ENCODE results near the gene ISY1. TPM values are rescaled to one million over a fixed set of nuclear protein-coding genes. Genes with fewer than 3 reads are reported as not detected.
"Not testable (repeated sequence)": the region's sequence is repeated elsewhere in the genome, so short reads cannot be mapped to it uniquely, and the experiment has no call there.

ISY1 gene
- total and polyA plus RNA-seq, 4 donors: 23.1 to 39.6 (median 26.5) TPM

GRCh38 chr3:129139911-129140310, 21.0 kb downstream of the ISY1 start:
- H3K36me3 ChIP-seq (ENCODE audit: control insufficient read depth in 4 of 4, insufficient read depth in 4 of 4, low read length in 4 of 4): peaks cover 14 to 22% (median 17%) of the 10 kb centered on the region in 4 donors
- TF ChIP-seq, protein P1, sequence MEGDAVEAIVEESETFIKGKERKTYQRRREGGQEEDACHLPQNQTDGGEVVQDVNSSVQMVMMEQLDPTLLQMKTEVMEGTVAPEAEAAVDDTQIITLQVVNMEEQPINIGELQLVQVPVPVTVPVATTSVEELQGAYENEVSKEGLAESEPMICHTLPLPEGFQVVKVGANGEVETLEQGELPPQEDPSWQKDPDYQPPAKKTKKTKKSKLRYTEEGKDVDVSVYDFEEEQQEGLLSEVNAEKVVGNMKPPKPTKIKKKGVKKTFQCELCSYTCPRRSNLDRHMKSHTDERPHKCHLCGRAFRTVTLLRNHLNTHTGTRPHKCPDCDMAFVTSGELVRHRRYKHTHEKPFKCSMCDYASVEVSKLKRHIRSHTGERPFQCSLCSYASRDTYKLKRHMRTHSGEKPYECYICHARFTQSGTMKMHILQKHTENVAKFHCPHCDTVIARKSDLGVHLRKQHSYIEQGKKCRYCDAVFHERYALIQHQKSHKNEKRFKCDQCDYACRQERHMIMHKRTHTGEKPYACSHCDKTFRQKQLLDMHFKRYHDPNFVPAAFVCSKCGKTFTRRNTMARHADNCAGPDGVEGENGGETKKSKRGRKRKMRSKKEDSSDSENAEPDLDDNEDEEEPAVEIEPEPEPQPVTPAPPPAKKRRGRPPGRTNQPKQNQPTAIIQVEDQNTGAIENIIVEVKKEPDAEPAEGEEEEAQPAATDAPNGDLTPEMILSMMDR (IDR thresholded peaks at IDR 0.05; ENCODE audit: control extremely low read depth, extremely low read depth): no peak
- DNase-seq: no peak
- H3K9me3 ChIP-seq (ENCODE audit: control insufficient read depth in 4 of 4, insufficient read depth in 3 of 4, low read length in 3 of 4): no peaks in the 10 kb centered on the region
- H3K27me3 ChIP-seq (ENCODE audit: control insufficient read depth in 3 of 3, insufficient read depth in 3 of 3, low read length in 2 of 3): no peaks in the 10 kb centered on the region
- no peak for ATAC-seq (ENCODE audit: insufficient read depth, low FRiP score)
- H3K9ac ChIP-seq (ENCODE audit: insufficient read depth in 1 of 2, low read length in 2 of 2): no peak overlapping the region
- H3K4me1 ChIP-seq (ENCODE audit: control insufficient read depth in 5 of 5, insufficient read depth in 5 of 5, low read length in 5 of 5): no peaks in the 10 kb centered on the region
- no peak overlapping the region for H3K27ac ChIP-seq (ENCODE audit: low read depth in 1 of 2, low read length in 1 of 2)
- WGBS, 2 donors: 62 to 79% methylated on average over 1 of the region's 1 CpG
- no peak overlapping the region for H3K4me3 ChIP-seq

GRCh38 chr3:129136275-129136674, 24.6 kb downstream of the ISY1 start:
- H3K9me3 ChIP-seq (ENCODE audit: control insufficient read depth in 4 of 4, insufficient read depth in 3 of 4, low read length in 3 of 4); H3K27ac ChIP-seq (ENCODE audit: low read depth in 1 of 2, low read length in 1 of 2); H3K4me3 ChIP-seq; ATAC-seq (ENCODE audit: insufficient read depth, low FRiP score); H3K27me3 ChIP-seq (ENCODE audit: control insufficient read depth in 3 of 3, insufficient read depth in 3 of 3, low read length in 2 of 3); H3K9ac ChIP-seq (ENCODE audit: insufficient read depth in 1 of 2, low read length in 2 of 2); H3K4me1 ChIP-seq (ENCODE audit: control insufficient read depth in 5 of 5, insufficient read depth in 5 of 5, low read length in 5 of 5); DNase-seq: not testable (repeated sequence)
- 88 to 94% methylated on average over 10 of the region's 10 CpGs for WGBS, 2 donors
- H3K36me3 ChIP-seq (ENCODE audit: control insufficient read depth in 4 of 4, insufficient read depth in 4 of 4, low read length in 4 of 4): peaks cover 28 to 43% (median 32%) of the 10 kb centered on the region in 4 donors

- TF ChIP-seq, protein P1 (IDR thresholded peaks at IDR 0.05; ENCODE audit: control extremely low read depth, extremely low read depth): no peak
- no peak for ATAC-seq (ENCODE audit: insufficient read depth, low FRiP score)
- Histone ChIP-seq H3K27ac (ENCODE audit: low read depth in 1 of 2, low read length in 1 of 2) (no peak overlapping the region), H3K36me3 (ENCODE audit: control insufficient read depth in 4 of 4, insufficient read depth in 4 of 4, low read length in 4 of 4) (peaks cover 30 to 59% (median 42%) of the 10 kb centered on the region in 4 donors), H3K9me3 (ENCODE audit: control insufficient read depth in 4 of 4, insufficient read depth in 3 of 4, low read length in 3 of 4) (no peaks in the 10 kb centered on the region), H3K9ac (ENCODE audit: insufficient read depth in 1 of 2, low read length in 2 of 2) (no peak overlapping the region), H3K27me3 (ENCODE audit: control insufficient read depth in 3 of 3, insufficient read depth in 3 of 3, low read length in 2 of 3) (no peaks in the 10 kb centered on the region), H3K4me3 (no peak overlapping the region), H3K4me1 (ENCODE audit: control insufficient read depth in 5 of 5, insufficient read depth in 5 of 5, low read length in 5 of 5) (no peaks in the 10 kb centered on the region)
- WGBS, 2 donors: 79 to 89% methylated on average over 5 of the region's 5 CpGs
- DNase-seq: no peak
These were observed 28.6 kb downstream of the ISY1 start for GRCh38 chr3:129132097-129132866.

DNA sequence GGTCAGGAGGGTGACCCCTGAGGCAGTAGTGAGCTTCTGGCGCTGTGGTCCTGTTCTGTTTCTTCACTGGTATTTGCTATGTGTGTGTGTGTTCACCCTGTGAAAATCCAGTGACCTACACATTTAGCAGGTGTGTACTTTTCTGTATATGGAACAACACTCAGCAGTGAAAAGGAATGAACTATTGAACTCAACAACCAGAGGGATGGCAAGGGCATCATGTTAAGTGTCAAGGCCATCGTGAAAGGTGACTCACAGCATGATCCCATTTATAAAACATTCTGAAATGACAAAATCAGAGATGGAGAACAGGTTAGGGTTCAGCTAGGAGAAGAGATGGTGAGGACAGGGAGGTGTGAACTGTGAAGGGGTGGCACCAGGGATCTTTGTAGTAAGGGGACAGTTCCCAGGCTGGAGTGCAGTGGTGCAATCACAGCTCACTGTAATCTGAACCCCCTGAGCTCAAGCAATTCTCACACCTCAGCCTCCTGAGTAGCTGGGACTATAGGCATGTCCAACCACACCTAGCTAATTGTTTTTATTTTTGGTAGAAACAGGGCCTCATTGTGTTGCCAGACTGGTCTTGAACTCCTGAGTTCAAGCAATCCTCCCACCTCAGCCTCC, 29.3 kb downstream of the ISY1 start:
- no peaks in the 10 kb centered on the region for H3K9me3 ChIP-seq (ENCODE audit: control insufficient read depth in 4 of 4, insufficient read depth in 3 of 4, low read length in 3 of 4)
- no peak overlapping the region for H3K27ac ChIP-seq (ENCODE audit: low read depth in 1 of 2, low read length in 1 of 2)
- no peaks in the 10 kb centered on the region for H3K4me1 ChIP-seq (ENCODE audit: control insufficient read depth in 5 of 5, insufficient read depth in 5 of 5, low read length in 5 of 5)
- H3K9ac ChIP-seq (ENCODE audit: insufficient read depth in 1 of 2, low read length in 2 of 2): no peak overlapping the region
- DNase-seq (no peak), ATAC-seq (ENCODE audit: insufficient read depth, low FRiP score) (no peak)
- H3K27me3 ChIP-seq (ENCODE audit: control insufficient read depth in 3 of 3, insufficient read depth in 3 of 3, low read length in 2 of 3): no peaks in the 10 kb centered on the region
- WGBS, 2 donors: 86 to 92% methylated on average over 2 of the region's 2 CpGs
- peaks cover 30 to 66% (median 41%) of the 10 kb centered on the region in 4 donors for H3K36me3 ChIP-seq (ENCODE audit: control insufficient read depth in 4 of 4, insufficient read depth in 4 of 4, low read length in 4 of 4)
- TF ChIP-seq, protein P1 (IDR thresholded peaks at IDR 0.05; ENCODE audit: control extremely low read depth, extremely low read depth): no peak
- no peak overlapping the region for H3K4me3 ChIP-seq
